Right lobe of liver (tissue), 6 donors: ENCODE data around the gene RPS29. TPM values are rescaled to one million over a fixed set of nuclear protein-coding genes. Genes with fewer than 3 reads are reported as not detected.

Source experiments
- ATAC-seq, 4 donors: fragments of 200-7000 bp; cut with Tn5 transposase; one replicate each; pipeline ENCODE4 v1.9.1; 2020; ENCODE audit warnings: mild to moderate bottlenecking in 4 of 4, moderate library complexity in 4 of 4
- DNase-seq, 3 donors: peaks; one replicate each; pipeline ENCODE4 v3.0.0-alpha.2; 2020
- H3K27ac ChIP-seq, 3 donors: fragments of 200-600 bp; one replicate each; pipeline ENCODE4 v1.8.0; 2022
- H3K27me3 ChIP-seq, 2 donors: fragments of 200-600 bp; one replicate each; pipeline ENCODE4 v1.8.0; 2022
- H3K36me3 ChIP-seq, 4 donors: fragments of 200-600 bp; sonication (generic) in 1 of 4; one replicate each; pipeline versions ENCODE4 v1.5.1 to v1.8.0; 2017 to 2022; ENCODE audit warnings: control low read depth in 1 of 4
- H3K4me1 ChIP-seq, 4 donors: fragments of 200-600 bp; sonication (generic) in 1 of 4; one replicate each; pipeline versions ENCODE4 v1.5.1 to v1.8.0; 2017 to 2022; ENCODE audit warnings: control low read depth in 1 of 4
- H3K4me3 ChIP-seq, 3 donors: fragments of 200-600 bp; one replicate each; pipeline ENCODE4 v1.8.0; 2022
- H3K9me3 ChIP-seq, 4 donors: fragments of 200-600 bp; sonication (generic) in 1 of 4; one replicate each; pipeline versions ENCODE4 v1.5.1 to v1.8.0; 2017 to 2022; ENCODE audit warnings: control low read depth in 1 of 4
- CTCF ChIP-seq, 4 donors: fragments of 200-600 bp in 3 of 4; fragments of 450-650 bp in 1 of 4; IDR thresholded peaks; one replicate each; pipeline versions ENCODE4 v1.5.1 to v1.8.0; 2016 to 2022; ENCODE audit warnings: antibody characterized with exemption in 4 of 4, mild to moderate bottlenecking in 2 of 4
- POLR2A ChIP-seq: fragments of 450-650 bp; IDR thresholded peaks from one replicate; pipeline ENCODE4 v1.6.1; 2017; ENCODE audit warnings: antibody characterized with exemption, mild to moderate bottlenecking
- WGBS: methylation state at CpG from one replicate; pipeline ENCODE4 v1.1.6; 2018; ENCODE audit warnings: low coverage, low lambda C conversion rate; ENCODE audit not compliant: insufficient coverage; ENCODE audit errors: missing lambda C conversion rate; 5-methylcytosine and 5-hydroxymethylcytosine counted together
- intact Hi-C, 2 donors: fragments of 100-400 bp; cut with DNase I; formaldehyde crosslinking; loops; one replicate each; pipeline versions ENCODE4 v1.11.2 to v1.14.1; 2022
- total RNA-seq, 6 experiments: library from RNA; depleted of rRNA in 2 of 6; stranded (reverse); fragments of >200 nt in 2 of 6; fragmentation: NEBNext Ultra II Directional in 3 of 6; extraction: Animal tissue kit (Norgen Biotek cat#: 25700) in 3 of 6; gene quantifications; one replicate each; pipeline versions ENCODE4 v1.1.0 to v1.2.4, GENCODE V29; 2016 to 2023
- donor health status: DM: no; HTN: yes; CAD: no.
- donor health status: DM: no; HTN: no; CAD: no.
- donor health status: DM: no; HTN: no; CAD: no.
- donor health status: DM: no; HTN: yes; CAD: no.
- donor health status: DM: no; HTN: yes; CAD: no.

The RPS29 gene
- total RNA-seq, 6 experiments from 2014 or later, result 431 to 1,761 (median 531) TPM

GRCh38 chr14:49579841-49580240 lies 6.3 kb downstream of the RPS29 start:
- no peaks in the 10 kb centered on the region for H3K9me3 ChIP-seq

GRCh38 chr14:49578141-49578540 lies 8.0 kb downstream of the RPS29 start:
- DNase-seq (no peak), ATAC-seq (no peak)
- H3K9me3 ChIP-seq, result no peaks in the 10 kb centered on the region
- no peak for TF ChIP-seq CTCF (IDR thresholded peaks at IDR 0.05)
- no peak for TF ChIP-seq POLR2A
- no peak overlapping the region for H3K4me3 ChIP-seq
- H3K4me1 ChIP-seq, result peaks cover 0 to 3% (median 0%) of the 10 kb centered on the region in 4 donors
- H3K27me3 ChIP-seq, result no peaks in the 10 kb centered on the region
- intact Hi-C loops, result no loop called here
- no peak overlapping the region for H3K27ac ChIP-seq
- WGBS, result 80% methylated on average over 1 of the region's 1 CpG
- peaks cover 0 to 26% (median 9%) of the 10 kb centered on the region in 4 donors for H3K36me3 ChIP-seq

More at GRCh38 chr14:49579841-49580240, 6.3 kb downstream of the RPS29 start:
- intact Hi-C loops, result no loop called here
- peaks cover 0 to 20% (median 4%) of the 10 kb centered on the region in 4 donors for H3K4me1 ChIP-seq
- no peak for ATAC-seq
- H3K36me3 ChIP-seq, result peaks cover 0 to 41% (median 13%) of the 10 kb centered on the region in 4 donors
- H3K27ac ChIP-seq, result no peak overlapping the region
- DNase-seq, result no peak
- no peak overlapping the region for H3K4me3 ChIP-seq
- no peaks in the 10 kb centered on the region for H3K27me3 ChIP-seq
- TF ChIP-seq POLR2A (no peak), CTCF (IDR thresholded peaks at IDR 0.05) (no peak)
- 100% methylated on average over 2 of the region's 2 CpGs for WGBS

- H3K27me3 ChIP-seq, result no peaks in the 10 kb centered on the region
- TF ChIP-seq POLR2A (no peak), CTCF (IDR thresholded peaks at IDR 0.05) (no peak)
- H3K27ac ChIP-seq, result no peak overlapping the region
- no peaks in the 10 kb centered on the region for H3K4me1 ChIP-seq
- 77% methylated on average over 5 of the region's 5 CpGs for WGBS
- H3K36me3 ChIP-seq, result peaks cover 0 to 16% (median 5%) of the 10 kb centered on the region in 4 donors
- DNase-seq (no peak), ATAC-seq (peak in 1 of 4 donors; percentile 25)
- no peaks in the 10 kb centered on the region for H3K9me3 ChIP-seq
- H3K4me3 ChIP-seq, result no peak overlapping the region
- intact Hi-C loops, result no loop called here
These were observed 12.1 kb downstream of the RPS29 start for GRCh38 chr14:49574038-49574437.

- H3K4me1 ChIP-seq, result no peaks in the 10 kb centered on the region
- no peak overlapping the region for H3K4me3 ChIP-seq
- no peaks in the 10 kb centered on the region for H3K9me3 ChIP-seq
- no peaks in the 10 kb centered on the region for H3K27me3 ChIP-seq
- H3K36me3 ChIP-seq, result no peaks in the 10 kb centered on the region
- no peak for TF ChIP-seq CTCF (IDR thresholded peaks at IDR 0.05)
- no peak for TF ChIP-seq POLR2A
- ATAC-seq, result no peak
- intact Hi-C loops, result no loop called here
- 82% methylated on average over 2 of the region's 3 CpGs for WGBS
- no peak for DNase-seq
- no peak overlapping the region for H3K27ac ChIP-seq
These were observed 16.9 kb downstream of the RPS29 start for GRCh38 chr14:49569281-49569680.

- no peaks in the 10 kb centered on the region for H3K27me3 ChIP-seq
- H3K27ac ChIP-seq, result no peak overlapping the region
- no peaks in the 10 kb centered on the region for H3K4me1 ChIP-seq
- H3K36me3 ChIP-seq, result no peaks in the 10 kb centered on the region
- intact Hi-C loops, result no loop called here
- ATAC-seq (no peak), DNase-seq (no peak)
- TF ChIP-seq CTCF (IDR thresholded peaks at IDR 0.05) (no peak), POLR2A (no peak)
- no peak overlapping the region for H3K4me3 ChIP-seq
- WGBS, result 82% methylated on average over 7 of the region's 12 CpGs
- H3K9me3 ChIP-seq, result no peaks in the 10 kb centered on the region
These were observed 19.5 kb downstream of the RPS29 start for GRCh38 chr14:49566714-49567113.
